HUES6 (cell line): Measurements from ENCODE around the gene GREM2.
A peak's percentile ranks its signal among the peaks of the same experiment; 100 is the strongest.

Source experiments
- H3K27ac ChIP-seq: 2 replicates; pipeline ENCODE4 v1.7.0; 2013; ENCODE audit warnings: low read depth, mild to moderate bottlenecking, low read length, inconsistent platforms
- H3K27me3 ChIP-seq: 2 replicates; pipeline ENCODE4 v1.6.1; 2013; ENCODE audit warnings: low read length; ENCODE audit not compliant: control insufficient read depth, insufficient read depth
- H3K36me3 ChIP-seq: 2 replicates; pipeline ENCODE4 v1.6.1; 2013; ENCODE audit warnings: low read length; ENCODE audit not compliant: control insufficient read depth, insufficient read depth
- H3K4me1 ChIP-seq: 2 replicates; pipeline ENCODE4 v1.6.1; 2013; ENCODE audit warnings: low read length; ENCODE audit not compliant: control insufficient read depth, insufficient read depth
- H3K4me3 ChIP-seq: 2 replicates; pipeline ENCODE4 v1.5.1; 2013; ENCODE audit warnings: low read depth, low read length
- H3K9ac ChIP-seq: one replicate; pipeline ENCODE4 v1.6.1; 2013; ENCODE audit warnings: mild to moderate bottlenecking, low read length
- H3K9me3 ChIP-seq: 2 replicates; pipeline ENCODE4 v1.6.1; 2013; ENCODE audit warnings: low read depth, low read length; ENCODE audit not compliant: control insufficient read depth, insufficient read depth

GREM2 gene

DNA sequence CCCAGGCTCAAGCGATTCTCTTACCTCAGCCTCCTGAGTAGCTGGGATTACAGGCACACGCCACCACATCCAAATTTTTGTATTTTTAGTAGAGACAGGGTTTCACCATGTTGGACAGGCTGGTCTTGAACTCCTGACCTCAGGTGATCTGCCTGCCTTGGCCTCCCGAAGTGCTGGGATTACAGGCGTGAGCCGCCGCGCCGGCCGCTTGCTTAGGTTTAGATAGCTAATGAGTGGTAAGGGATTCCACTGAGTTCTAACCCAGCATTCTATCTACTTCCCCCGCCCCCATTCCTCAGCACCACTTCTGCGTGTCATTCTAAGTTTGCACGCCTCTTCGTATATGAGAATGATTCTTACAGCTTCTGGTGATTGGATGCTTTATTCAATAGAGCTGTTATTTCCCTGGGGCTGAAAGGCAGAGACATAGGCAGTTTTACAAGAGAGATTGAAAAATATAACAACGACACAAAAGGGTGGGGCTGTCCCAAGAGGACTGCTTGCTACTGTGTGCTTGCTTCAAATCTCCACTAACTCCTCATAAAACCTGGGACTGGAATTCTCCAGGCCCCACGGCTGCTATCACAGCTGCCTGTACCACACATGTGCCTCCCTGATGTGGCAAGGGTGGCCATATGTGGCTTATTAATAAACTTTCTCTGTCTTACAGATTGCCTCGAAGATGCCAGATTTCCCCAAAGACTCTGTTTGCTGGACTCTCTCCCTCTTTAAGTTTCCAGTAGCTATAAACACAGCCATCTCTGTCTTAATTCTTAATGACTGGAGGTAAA is 23.7 kb upstream of the GREM2 start:
- H3K27ac ChIP-seq = no peak overlapping the region
- no peaks in the 10 kb centered on the region for H3K36me3 ChIP-seq
- no peak overlapping the region for H3K9ac ChIP-seq
- no peaks in the 10 kb centered on the region for H3K27me3 ChIP-seq
- peaks cover 3% of the 10 kb centered on the region; the same call in 1 of the 2 replicates for H3K4me1 ChIP-seq
- 0 out of 2 replicates have a peak, but pooled peaks cover 5% of the 10 kb centered on the region for H3K9me3 ChIP-seq
- no peak overlapping the region for H3K4me3 ChIP-seq

DNA sequence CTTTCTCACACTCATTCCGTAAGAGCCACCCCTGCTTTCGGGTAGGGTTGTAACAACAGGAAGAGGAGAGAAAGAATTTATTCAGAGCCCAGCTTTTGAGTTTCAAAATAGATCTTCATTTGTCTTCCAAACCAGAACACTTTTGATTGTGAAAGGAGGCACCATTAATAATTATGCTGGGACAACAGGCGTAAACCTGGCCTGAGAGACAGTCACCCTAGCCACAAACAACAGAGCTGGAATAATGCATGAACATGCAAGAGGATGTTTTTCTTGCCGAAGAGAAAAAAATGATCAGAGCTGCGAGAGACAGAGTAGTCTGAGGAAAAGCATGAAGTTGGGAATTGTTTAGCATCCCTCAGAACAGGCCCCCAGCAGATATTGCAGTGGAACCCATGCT is 18.5 kb upstream of the GREM2 start:
- peak overlapping the region; percentile 28; the same call in 1 of the 2 replicates for H3K27ac ChIP-seq
- no peaks in the 10 kb centered on the region for H3K9me3 ChIP-seq
- no peaks in the 10 kb centered on the region for H3K36me3 ChIP-seq
- H3K4me3 ChIP-seq = no peak overlapping the region
- H3K27me3 ChIP-seq = no peaks in the 10 kb centered on the region
- H3K9ac ChIP-seq = no peak overlapping the region
- peaks cover 10% of the 10 kb centered on the region; the same call in 1 of the 2 replicates for H3K4me1 ChIP-seq

DNA sequence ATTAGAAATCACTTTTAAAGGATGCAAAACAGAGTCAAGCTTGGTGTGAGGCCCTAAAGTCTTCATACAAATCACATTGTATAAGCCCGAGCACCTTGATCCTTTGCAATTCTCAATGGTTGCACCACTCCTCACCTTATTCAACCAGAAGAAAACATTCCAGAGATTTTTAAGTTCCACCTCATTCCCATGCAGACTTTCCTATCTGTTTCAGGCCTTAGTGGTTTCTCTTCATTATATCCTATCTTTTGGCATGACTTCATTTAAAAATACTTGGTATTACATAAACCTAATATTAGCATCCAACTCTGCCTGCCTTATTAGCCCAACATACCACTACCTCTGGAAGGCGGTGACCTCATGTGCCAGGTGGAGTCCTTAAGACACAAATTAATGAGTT is 9.3 kb upstream of the GREM2 start:
- Histone ChIP-seq H3K27me3 (no peaks in the 10 kb centered on the region), H3K36me3 (no peaks in the 10 kb centered on the region), H3K4me3 (no peak overlapping the region), H3K9ac (no peak overlapping the region), H3K27ac (no peak overlapping the region), H3K4me1 (0 out of 2 replicates have a peak, but pooled peaks cover 3% of the 10 kb centered on the region), H3K9me3 (no peaks in the 10 kb centered on the region)

DNA sequence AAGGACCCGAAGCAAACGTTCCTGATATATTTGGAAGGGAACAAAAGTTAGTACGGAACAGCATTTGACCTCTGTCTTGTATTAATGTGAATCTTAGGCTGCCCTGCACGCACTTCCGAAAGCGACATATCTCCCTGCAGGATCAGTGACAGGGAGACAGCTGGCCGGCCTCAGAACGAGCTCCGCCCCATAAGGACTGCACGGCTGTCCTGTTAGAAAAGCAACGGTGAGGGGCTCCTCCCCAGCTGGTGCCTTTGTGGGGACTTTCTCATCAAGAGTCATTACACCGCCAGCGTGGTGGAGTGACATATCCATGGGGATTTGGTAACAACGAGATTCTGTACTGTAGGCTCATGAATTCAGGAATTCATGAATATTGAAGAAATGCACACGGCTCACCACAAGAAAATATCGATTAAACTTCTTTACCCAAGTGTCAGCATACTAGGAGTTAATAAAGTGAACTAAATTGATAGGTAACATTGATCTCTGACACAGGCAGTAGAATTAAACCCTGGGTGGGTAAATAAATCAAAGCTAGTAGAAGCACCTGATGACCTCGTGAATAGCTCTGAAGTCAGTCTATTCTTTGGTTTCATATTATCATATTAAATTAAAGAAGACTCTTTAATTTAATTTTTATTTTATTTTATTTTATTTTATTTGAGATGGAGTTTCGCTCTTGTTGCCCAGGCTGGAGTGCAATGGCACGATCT is 8.1 kb upstream of the GREM2 start:
- Histone ChIP-seq H3K9me3 (no peaks in the 10 kb centered on the region), H3K27ac (no peak overlapping the region), H3K4me3 (no peak overlapping the region), H3K4me1 (peaks cover 3% of the 10 kb centered on the region; the same call in 1 of the 2 replicates), H3K9ac (no peak overlapping the region), H3K36me3 (no peaks in the 10 kb centered on the region), H3K27me3 (no peaks in the 10 kb centered on the region)

DNA sequence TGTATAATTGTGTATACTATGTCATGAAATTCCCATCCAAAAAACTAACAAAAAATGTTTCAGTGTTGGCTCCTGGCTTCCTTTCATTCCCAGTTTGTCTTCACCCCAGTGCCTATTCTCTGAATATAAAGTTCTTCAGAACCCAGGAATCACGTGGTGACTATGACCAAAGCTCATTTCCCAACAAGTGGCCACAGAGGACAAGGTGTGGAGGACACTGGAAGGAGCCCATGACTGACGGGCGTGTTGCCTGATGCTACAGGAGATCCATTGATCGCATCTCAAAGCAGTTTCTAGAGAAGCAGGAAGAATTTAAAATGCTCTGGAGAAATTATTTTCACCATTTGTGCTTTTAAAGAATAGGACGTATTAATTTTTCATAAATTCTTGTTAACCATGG is 7.4 kb upstream of the GREM2 start:
- Histone ChIP-seq H3K4me1 (peaks cover 3% of the 10 kb centered on the region; the same call in 1 of the 2 replicates), H3K9ac (no peak overlapping the region), H3K27ac (no peak overlapping the region), H3K36me3 (no peaks in the 10 kb centered on the region), H3K4me3 (no peak overlapping the region), H3K9me3 (no peaks in the 10 kb centered on the region), H3K27me3 (no peaks in the 10 kb centered on the region)

DNA sequence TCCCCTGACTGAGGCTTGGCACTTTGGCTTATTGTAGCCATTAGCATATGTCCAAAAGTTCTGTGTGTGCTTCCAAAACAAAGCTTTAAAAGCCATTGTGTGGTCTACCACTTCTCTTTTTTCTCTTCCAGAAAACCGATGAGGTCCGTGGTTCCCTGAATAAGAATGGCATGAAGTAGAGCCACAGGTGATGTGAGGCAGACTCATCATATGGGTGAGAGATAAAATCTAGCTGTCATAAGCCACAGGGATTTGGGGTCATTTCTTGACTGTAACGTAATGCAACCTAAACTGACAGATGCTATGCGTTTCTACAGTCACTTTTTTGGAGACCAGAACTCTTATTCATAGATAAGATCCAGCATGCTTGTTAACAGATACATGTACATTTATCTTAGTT is 7.0 kb upstream of the GREM2 start:
- H3K27me3 ChIP-seq = no peaks in the 10 kb centered on the region
- no peaks in the 10 kb centered on the region for H3K9me3 ChIP-seq
- H3K9ac ChIP-seq = no peak overlapping the region
- no peak overlapping the region for H3K4me3 ChIP-seq
- H3K4me1 ChIP-seq = peaks cover 3% of the 10 kb centered on the region; the same call in 1 of the 2 replicates
- no peaks in the 10 kb centered on the region for H3K36me3 ChIP-seq
- H3K27ac ChIP-seq = no peak overlapping the region

DNA sequence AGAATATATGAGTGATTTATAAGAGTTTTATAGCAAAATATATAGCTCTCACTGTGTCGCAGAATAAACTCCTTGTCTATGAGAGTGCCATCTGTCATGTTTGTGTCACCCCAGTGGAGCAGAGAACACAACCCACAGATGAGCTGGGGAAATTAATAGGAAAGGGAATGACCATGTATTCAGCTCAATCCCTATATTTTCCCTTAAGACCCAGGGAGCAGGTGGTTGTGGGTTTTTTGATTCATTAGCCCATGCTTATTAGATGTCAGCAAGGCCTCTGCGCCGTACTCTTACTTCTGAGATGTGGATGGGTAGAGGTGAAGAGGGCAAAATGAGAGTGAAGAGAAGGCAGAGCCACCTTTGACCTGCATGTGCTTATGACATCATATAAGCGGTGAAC is 4.1 kb upstream of the GREM2 start:
- H3K36me3 ChIP-seq = no peaks in the 10 kb centered on the region
- H3K9me3 ChIP-seq = no peaks in the 10 kb centered on the region
- peaks cover 13% of the 10 kb centered on the region; the same call in 1 of the 2 replicates for H3K4me1 ChIP-seq
- H3K9ac ChIP-seq = no peak overlapping the region
- no peak overlapping the region for H3K27ac ChIP-seq
- no peak overlapping the region for H3K4me3 ChIP-seq
- H3K27me3 ChIP-seq = peaks cover 14% of the 10 kb centered on the region

DNA sequence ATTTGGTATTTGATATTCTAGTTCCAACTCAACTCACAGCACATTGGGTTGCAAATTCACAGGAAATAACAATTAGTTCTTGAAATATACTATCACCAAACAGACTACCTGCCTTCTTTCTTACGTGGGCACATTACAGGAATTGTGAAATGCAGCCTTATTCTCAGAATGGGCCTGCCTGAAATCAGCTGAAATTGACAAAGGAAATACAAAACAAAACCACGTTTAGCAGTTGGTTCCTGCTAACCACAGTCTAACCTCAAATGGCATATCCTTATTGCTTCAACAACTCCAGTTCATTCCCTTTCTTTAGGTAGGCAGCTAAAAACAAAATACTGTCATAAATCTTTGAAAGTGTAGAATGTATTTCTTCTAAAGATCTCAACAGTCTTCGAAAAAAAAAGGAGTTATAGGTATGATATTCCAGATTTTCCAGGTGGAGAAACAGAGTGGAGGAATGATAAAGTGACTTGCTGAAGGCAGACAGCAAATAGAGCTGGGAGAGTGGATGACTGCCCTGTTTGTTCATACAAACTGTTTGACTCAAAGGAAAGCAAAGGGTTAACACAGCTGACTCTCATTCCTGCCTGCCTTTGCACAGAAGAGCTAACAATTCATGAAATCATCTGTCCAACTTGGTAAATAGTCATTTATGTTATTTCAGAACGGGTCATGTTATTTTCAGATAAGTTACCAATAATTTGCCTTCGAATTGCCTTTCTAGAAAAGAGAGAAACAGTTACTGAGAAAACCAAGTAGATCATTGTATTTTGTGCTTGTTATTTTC is 1.6 kb upstream of the GREM2 start:
- H3K27me3 ChIP-seq = peaks cover 31% of the 10 kb centered on the region
- H3K36me3 ChIP-seq = no peaks in the 10 kb centered on the region
- H3K9me3 ChIP-seq = no peaks in the 10 kb centered on the region
- no peak overlapping the region for H3K27ac ChIP-seq
- peaks cover 20% of the 10 kb centered on the region; the same call in 1 of the 2 replicates for H3K4me1 ChIP-seq
- no peak overlapping the region for H3K4me3 ChIP-seq
- H3K9ac ChIP-seq = no peak overlapping the region

DNA sequence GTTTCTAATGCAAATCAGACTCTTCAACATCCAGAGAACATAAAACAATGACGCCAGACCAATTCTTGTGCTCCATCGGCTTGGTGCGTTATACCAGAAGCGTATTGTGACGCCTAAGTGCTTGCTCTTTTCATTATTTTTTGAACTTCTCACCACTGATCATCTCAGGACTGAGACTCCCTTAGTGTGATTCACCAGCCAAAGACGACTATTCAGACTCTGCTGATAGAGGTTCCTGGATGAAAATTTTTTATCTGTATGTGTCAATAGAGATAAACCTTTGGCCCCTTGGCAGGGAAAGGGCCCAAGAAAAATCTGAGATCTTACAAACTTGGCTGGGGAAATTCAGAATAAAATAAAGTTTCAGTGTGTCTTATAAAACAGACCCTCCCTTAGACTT is 856 bp upstream of the GREM2 start:
- H3K36me3 ChIP-seq = no peaks in the 10 kb centered on the region
- H3K9me3 ChIP-seq = no peaks in the 10 kb centered on the region
- H3K4me1 ChIP-seq = peaks cover 20% of the 10 kb centered on the region; the same call in 1 of the 2 replicates
- no peak overlapping the region for H3K27ac ChIP-seq
- H3K27me3 ChIP-seq = peaks cover 31% of the 10 kb centered on the region
- H3K4me3 ChIP-seq = no peak overlapping the region
- no peak overlapping the region for H3K9ac ChIP-seq

DNA sequence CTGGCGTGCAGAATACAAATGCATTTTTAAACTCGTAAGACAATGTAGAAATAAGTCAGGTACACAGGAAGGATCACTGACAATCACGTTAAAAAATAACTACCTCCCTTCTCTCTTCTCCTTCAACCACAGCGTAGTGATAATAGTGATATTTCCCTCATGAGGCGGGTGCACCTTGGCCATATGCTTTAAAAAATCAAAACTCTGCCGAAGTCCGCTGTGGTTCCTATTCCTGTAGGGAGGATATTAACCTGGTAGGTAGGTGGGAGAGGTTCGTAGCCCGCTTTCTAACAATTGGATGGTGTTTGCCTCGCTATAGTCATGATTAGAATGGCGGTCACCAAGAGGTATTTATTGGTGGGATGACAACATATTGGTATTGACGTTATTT is 732 bp downstream of the GREM2 start:
- H3K4me3 ChIP-seq = peak overlapping the region; percentile 74
- H3K4me1 ChIP-seq = peaks cover 20% of the 10 kb centered on the region; the same call in 1 of the 2 replicates
- peaks cover 31% of the 10 kb centered on the region for H3K27me3 ChIP-seq
- H3K27ac ChIP-seq = no peak overlapping the region
- no peaks in the 10 kb centered on the region for H3K9me3 ChIP-seq
- H3K36me3 ChIP-seq = no peaks in the 10 kb centered on the region
- no peak overlapping the region for H3K9ac ChIP-seq
